OCI-LY1 (cell line): ENCODE measurements around the gene FOXN3.

ENCODE experiments used
- CTCF ChIP-seq: fragments of 200-600 bp; sonication (generic), shearing (Covaris generic); IDR thresholded peaks from 2 replicates; pipeline ENCODE4 v1.5.1; 2017; ENCODE audit warnings: mild to moderate bottlenecking, antibody characterized with exemption, low read length, moderate library complexity, mixed read lengths
- EZH2 ChIP-seq: fragments of 200-600 bp; sonication (generic), shearing (Covaris generic); IDR thresholded peaks from 2 replicates; pipeline ENCODE4 v1.8.0; 2017; ENCODE audit warnings: borderline replicate concordance, mixed run types, mild to moderate bottlenecking, antibody characterized with exemption, low read length, moderate library complexity, mixed read lengths

GRCh38 chr14:89350152-89350551, 66.9 kb downstream of the FOXN3 start:
- no peak for TF ChIP-seq CTCF
- TF ChIP-seq EZH2: no peak
